Measurements from ENCODE around the gene FAM151A.

DNA sequence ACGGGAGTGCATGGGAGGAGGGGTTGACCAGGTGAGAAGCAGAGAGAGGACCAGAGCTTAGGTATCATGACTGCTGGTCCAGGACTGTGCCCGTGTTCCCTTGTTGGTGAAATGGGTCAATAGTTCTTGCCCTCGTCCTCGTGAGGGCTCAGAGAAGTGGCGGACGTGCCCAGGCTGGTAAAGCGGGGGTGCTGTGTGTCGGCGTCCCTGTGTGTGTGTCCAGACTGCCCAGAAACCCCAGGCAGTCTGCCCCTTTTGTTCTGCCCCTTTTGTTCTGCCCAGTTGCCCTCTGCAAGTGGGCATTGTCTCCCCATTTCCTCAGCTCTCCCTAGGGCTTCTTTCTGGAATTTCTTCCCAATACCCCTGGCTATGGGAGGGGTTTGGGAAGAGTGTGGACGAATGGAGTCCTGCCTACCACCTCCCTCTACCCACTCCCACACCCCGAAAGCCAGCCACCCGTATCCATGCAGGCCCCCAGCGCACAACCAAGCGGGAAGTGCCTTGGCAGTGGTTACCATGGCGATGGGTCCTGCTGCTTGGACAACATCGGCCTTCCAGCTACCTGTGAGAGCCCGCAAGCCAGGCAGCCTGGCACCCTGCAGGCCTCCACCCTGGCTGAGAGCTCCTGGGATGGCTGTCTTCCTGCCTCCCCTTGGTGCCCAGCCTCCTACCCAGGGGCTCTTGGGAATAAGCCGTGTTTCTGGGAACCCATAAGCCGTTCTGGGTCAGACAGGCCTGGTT lies 40.6 kb downstream of the FAM151A start:
- TF ChIP-seq SATB2 (CRISPR knock-in tag; IDR thresholded peaks at IDR 0.05), result no peak
- no peak for TF ChIP-seq STAT5B (CRISPR knock-in tag; IDR thresholded peaks at IDR 0.05)

Measured in HepG2 (cell line).